Activated T-helper 9 cell treated with anti-CD3 and anti-CD28 coated beads, Interleukin-2, amount 50 U/mL, for 16 hours (primary cell): ENCODE results near the gene PTGIR.

Experiments
- DNase-seq: peaks from one replicate; pipeline ENCODE4 v3.0.0-alpha.2; 2020; ENCODE audit warnings: low read depth

Gene PTGIR

DNA sequence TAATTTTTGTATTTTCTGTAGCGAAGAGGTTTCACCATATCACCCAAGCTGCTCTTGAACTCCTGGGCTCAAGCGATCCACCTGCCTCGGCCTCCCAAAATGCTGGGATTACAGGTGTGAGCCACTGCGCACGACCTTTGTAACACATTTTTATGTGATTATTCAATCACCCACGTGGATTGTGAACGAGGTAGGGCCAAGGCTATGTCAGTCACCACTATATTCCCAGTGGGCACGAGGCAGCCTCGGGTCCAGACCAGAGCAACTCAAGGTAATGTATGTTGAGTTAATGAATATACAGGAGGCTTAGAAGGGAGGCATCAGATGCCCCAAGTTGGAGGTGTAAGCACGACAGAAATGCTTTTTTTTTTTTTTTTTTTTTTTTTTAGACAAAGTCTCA, 8.9 kb downstream of the PTGIR start:
- DNase-seq, result no peak

DNA sequence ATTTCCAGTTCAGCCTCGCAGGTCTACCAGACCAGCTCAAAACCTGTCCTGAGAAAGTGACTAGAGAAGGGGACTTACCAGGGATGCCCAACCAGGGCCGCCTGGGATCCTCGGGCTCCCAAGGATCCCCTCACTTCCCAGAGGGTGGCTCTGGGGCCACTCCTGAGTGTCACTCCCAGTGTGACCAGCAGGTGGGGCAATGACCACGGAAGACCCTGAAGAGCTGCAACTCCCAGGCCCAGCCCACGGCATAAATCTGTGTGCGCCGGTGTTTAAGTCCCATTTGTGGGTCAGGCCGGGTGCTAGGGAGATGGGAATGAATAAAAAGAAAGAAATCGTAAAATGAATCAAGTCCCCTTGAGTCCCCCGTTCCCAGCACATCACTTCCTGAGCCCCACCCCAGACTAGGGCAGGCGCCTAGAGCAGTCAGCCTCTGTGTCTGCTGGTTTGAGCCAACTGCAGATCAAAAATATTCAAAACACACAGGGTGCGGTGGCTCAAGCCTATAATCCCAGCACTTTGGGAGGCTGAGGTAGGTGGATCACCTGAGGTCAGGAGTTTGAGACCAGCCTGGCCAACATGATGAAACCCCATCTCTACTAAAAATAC, 10.7 kb downstream of the PTGIR start:
- peak; percentile 70 for DNase-seq

DNA sequence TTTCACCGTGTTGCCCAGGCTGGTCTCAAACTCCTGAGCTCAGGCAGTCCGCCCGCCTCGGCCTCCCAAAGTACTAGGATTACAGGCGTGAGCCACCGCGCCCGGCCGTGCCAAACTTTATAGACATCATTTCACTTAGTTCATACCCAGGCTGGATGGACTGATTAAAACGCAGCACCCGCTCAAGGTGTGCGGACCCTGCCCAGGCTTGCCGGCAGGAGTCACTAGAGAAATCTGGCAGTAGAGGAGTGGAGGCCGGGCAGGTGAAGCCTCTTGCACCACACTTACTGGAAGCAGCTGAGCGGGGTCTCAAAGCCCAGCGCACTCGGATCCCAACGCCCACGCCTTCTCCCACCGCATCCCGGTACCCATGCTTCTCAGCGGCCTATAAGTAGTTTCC, 11.4 kb downstream of the PTGIR start:
- no peak for DNase-seq

DNA sequence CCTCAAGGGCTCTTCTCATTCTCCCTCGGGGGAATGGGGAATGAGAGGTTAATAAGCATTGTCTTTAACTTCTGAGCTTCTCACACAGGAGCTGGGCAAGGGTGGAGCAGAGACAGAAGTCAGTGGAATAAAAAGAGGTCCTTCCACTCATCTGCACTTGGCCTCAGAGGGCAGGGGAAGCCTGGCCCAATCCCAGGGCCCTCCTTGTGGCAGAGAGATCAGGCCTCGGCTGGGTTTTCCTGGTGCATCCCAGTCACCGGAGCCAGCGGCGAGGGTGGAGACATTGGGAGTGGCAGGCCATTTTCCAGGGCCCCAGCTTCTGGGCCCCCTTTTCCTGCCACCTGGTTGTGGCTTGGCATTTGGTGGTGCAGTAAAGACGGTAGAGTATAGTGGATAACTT, 13.1 kb downstream of the PTGIR start:
- DNase-seq, result no peak

DNA sequence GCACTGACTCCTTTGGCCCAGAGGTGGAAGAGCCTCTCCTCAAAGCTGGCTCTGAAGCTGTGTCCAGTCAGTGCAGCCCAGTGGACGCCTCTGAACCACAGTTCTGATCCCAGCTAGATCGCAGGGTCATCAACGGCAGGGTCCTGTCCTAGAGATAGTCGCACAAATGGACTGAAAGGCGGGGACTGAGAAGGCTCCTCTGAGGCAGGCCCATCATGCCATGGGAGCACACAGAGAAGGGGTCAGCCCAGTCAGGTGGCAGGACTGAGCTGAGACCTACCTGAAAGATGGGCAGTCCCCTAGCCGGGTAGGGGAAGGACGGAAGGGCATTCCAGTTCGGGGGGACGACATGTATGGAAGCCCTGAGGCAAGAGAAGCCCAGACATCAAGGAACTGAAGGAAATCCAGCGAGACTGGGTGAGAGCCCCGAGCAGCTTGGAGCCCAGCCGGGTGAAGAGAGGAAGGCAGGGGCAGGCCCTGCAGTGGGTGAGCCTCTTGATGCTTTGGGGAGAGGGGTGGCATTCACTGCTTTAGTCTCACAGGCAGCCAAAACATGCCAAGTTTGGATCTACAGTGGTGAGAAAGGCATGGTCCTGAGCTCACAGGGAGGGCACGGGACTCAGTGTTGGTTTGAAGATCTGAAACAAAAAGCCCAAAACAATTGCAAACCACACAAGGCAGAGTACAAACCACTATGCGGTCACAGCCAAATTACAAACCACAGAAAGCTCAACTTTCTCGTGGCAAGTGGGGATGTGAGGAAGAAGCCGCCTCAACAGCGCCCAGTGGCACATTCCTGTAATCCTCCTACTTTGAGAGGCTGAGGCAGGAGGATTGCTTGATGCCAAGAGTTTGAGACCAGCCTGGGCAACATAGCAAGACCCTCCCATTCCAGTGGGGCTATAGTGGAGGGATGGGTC, 13.8 kb downstream of the PTGIR start:
- no peak for DNase-seq

DNA sequence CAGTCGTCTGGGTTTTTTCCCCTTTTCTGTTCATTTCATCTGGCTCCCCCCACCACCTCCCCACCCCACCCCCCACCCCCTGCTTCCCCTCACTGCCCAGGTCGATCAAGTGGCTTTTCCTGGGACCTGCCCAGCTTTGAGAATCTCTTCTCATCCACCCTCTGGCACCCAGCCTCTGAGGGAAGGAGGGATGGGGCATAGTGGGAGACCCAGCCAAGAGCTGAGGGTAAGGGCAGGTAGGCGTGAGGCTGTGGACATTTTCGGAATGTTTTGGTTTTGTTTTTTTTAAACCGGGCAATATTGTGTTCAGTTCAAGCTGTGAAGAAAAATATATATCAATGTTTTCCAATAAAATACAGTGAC, 14.5 kb downstream of the PTGIR start:
- DNase-seq, result no peak

DNA sequence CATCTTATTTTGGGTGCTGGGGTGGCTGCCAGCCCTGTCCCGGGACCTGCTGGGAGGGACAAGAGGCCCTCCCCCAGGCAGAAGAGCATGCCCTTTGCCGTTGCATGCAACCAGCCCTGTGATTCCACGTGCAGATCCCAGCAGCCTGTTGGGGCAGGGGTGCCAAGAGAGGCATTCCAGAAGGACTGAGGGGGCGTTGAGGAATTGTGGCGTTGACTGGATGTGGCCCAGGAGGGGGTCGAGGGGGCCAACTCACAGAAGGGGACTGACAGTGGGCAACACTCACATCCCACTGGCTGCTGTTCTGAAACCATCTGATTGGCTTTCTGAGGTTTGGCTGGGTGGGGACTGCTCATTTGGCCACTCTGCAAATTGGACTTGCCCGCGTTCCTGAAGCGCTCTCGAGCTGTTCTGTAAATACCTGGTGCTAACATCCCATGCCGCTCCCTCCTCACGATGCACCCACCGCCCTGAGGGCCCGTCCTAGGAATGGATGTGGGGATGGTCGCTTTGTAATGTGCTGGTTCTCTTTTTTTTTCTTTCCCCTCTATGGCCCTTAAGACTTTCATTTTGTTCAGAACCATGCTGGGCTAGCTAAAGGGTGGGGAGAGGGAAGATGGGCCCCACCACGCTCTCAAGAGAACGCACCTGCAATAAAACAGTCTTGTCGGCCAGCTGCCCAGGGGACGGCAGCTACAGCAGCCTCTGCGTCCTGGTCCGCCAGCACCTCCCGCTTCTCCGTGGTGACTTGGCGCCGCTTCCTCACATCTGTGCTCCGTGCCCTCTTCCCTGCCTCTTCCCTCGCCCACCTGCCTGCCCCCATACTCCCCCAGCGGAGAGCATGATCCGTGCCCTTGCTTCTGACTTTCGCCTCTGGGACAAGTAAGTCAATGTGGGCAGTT, 15.1 kb downstream of the PTGIR start:
- DNase-seq, result no peak

DNA sequence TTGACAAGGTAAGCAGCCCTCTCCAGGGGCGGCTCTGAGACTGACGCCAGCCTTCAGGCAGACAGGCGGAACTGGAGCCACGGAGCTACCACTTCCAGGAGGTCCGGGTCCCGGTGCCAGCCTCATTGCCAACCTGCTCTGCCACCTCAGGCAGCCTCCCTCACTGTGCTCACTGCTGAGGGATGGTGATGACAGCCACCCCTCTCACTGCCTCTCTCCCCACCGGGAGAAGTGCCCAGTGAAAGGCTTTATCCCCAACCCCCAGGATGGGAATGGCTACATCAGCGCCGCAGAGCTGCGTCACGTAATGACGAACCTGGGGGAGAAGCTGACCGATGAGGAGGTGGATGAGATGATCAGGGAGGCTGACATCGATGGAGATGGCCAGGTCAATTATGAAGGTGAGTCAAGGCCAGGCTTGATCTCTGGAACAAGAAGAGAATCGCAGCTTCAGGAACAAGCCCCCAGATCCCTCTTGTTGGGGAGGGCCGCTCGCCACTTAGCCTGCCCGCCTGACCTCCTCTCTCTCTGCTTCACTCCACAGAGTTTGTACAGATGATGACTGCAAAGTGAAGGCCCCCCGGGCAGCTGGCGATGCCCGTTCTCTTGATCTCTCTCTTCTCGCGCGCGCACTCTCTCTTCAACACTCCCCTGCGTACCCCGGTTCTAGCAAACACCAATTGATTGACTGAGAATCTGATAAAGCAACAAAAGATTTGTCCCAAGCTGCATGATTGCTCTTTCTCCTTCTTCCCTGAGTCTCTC, 16.1 kb downstream of the PTGIR start:
- DNase-seq, result no peak

DNA sequence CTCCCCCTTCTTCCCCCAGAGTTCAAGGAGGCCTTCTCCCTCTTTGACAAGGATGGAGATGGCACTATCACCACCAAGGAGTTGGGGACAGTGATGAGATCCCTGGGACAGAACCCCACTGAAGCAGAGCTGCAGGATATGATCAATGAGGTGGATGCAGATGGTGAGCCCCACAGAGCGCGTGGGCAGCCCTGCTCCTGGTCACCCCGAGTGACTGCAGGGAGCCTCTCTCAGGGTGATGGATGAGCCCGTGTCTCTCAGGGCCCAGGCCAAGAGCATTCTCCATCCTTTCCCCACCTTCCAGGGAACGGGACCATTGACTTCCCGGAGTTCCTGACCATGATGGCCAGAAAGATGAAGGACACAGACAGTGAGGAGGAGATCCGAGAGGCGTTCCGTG, 16.7 kb downstream of the PTGIR start:
- no peak for DNase-seq

DNA sequence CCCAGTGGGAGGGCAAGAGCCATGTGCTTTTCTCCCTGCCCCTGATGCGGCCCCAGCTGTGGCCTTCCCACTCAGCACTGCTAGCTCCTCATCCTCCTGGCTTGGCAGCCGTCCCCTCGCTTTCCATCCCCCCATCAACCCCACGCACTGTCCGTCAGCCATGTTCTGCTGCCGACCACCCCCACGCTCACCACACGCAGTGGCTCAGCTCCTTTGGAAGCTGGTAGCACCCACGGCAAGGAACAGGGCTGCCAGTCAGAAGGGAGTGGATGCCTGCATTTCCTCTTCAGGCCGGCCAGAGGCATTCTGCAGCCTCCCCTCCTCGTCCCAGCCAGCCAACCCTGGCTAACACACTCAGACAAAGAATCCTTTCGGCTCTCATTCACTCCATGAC, 17.4 kb downstream of the PTGIR start:
- no peak for DNase-seq

DNA sequence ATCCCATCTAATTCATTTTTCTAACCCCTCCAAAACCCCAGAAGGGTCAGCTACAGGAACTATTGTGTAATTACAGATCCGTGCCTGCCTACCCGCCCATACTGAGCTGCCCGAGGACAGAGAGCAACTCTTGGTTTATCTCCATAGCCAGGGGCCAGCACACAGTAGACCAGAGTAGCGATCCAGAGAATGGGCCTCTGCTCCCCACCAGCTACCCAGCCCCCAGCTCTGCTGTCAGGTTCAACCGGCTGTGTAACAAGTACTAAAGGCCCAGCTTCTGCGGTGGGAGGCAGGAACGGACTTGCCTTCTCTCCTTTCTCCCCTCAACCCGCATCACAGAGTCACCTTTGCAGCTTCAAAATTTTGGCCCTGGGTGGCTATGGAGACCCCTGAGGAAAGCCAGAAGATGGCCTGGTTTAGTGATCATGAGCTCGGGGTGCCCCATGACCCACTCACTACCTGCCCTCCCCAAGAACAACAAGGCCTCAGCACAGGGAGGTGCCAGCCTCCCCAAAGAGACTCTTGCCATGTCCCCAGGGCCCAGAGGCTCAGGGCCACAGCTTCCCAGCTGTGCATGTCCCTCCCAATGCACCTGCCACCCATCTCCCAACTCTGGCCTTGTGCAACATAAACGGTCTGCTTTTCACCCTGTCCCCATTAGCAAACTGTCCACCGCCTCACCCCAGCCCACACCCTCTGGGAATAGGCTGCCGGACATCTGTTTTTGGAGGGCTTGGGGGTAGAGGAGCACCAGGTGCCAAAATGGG, 18.0 kb downstream of the PTGIR start:
- DNase-seq, result no peak

DNA sequence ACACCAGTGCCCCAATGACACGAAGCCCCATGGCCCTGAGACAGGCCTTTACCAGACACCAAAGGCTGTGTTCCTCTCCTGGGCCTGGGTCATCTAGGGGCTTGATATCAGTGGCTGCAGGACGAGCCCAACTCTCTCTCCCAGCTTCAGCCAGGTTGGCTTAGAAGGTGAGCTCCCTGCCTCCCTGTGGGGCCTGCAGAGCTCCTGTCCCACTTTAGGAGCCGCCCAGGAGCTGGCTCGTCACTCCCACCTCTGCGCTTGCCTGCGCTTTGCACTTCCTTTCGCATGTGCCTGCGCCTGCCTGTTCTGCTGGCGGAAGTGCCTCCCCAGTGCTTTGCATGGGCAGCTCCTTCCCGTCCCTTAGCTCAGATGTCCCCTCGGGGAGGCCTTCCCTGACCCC, 18.9 kb downstream of the PTGIR start:
- DNase-seq, result no peak

DNA sequence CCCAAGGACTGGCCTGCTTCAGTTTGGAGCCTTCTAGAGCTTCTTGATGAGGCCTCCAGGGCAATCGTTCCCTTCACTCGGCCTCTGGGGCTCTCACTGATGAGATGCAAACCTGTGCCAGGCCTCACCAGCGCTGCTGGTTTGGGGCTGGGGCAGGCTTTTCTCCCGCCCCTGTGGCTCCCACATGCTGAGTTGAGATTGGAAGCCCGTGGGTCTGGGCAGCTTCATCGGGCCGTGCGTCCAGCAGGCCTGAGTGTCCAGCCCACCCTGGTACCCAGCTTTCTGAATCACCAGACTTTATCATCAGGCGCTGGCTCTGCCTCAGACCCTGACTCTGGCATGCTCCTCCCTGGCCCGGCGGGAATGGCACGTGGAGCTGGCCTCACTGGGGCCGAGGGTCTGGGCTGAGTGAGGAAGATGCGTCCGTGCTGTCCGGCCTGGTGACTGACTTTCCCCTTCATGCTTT, 19.5 kb downstream of the PTGIR start:
- DNase-seq, result no peak

DNA sequence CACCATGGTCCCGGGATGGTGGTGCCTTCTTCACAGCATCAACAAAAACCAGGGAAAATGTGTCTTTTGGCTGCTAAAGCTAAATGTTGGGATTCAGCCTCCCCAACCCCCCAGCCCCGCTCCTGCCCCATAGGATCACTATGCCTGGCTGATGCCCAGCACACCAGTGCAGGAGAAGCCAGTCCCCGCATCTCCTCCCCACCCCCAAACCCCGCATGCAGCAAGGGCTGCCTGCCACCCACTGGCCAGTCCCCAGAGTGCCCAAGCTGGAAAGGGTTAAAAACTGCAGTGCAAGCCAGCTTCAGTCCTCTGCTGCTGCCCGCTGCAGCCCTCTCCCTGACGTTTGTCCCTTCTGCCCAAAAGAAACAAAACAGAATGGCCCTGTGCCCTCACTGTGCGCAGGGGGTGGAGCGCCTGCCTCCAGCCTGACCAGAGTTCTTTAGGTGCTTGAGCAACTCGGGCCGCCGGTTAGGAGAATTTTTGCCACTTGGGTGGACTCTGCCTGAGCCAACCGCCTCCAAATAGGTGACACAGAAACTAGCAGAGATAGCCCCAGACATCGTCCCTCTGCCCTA, 20.0 kb downstream of the PTGIR start:
- no peak for DNase-seq

DNA sequence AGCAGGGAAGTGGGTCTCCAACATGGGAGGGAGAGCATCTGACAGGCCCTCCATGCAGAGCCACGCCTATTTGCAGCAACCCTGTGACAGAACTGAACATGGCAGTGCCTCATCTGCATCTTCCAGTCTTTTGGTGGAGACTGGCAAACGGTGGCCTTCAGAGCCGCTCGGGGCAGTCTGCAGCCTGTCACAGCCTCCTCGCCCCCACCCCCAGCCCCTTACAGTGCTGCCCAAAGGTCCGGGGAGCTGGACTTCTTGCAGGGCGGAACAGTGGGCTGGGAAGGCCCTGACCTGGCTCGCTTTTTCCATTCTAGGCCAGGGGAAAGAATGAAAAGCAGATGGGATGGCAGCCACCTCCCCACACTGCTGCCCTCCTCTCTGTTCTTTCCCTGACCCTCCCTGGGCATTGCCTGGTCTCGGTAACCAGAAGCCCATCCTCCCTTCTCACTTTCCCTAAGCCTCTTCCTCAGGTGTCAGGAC, 21.1 kb downstream of the PTGIR start:
- no peak for DNase-seq

DNA sequence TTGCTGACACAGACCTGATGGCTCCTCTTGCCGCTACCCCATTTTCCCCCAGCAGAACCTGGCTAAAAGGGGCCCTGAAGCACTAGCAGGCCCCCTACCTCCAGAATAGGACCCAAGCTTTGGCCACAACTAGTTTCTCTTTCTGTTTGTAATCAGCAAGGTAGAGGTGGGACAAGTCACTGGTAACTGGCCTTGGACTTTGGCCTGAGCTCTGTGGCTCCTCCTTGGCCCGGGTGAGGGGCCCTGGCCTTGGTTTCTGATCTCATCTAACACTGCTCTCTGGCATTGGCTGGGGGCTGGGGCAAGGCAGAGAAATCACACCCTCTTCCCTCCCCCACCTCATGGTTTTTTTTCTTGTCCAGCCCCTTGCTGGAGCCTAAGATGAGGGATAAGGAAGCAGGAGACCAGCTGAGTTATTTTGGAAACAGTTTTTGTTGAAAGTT, 21.7 kb downstream of the PTGIR start:
- no peak for DNase-seq

DNA sequence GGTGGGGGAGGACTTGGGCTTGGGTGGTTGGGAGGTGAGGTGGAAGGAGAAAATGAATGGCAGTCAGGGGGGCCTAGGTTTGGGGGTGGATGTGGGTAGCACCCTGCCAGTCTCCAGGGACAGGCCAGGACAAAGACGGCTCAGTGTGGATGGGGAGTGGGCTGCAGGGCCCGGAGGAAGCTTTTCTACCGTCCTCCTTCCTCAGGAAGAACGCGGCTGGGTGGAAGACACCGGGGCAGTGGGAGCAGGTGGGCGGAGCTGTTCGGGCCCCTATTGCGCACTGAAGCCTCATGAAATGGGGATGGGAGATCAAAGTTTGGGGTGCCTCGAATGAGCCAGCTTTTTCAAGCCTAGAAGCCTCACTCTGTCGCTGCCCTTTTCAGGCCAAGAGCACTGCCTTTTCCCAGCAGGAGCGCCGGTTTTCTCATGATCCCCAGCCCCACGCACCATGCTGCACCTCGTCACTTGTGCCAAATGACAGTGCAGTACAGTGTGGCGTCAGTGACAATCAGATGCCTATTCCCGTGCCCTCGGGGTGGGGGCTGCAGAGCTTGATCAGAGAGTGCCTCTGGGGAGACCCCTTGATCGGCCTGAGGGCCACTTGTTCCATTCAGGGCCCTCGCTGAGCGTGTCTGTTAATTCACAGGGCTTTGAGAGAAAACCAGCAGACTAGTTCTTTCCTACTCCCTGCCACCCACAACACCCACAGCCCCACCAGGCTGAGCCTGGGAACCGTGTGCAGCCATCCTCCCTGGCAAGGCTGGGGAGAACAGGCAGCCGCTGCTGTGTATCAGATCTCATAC, 22.3 kb downstream of the PTGIR start:
- peak; percentile 45 for DNase-seq

DNA sequence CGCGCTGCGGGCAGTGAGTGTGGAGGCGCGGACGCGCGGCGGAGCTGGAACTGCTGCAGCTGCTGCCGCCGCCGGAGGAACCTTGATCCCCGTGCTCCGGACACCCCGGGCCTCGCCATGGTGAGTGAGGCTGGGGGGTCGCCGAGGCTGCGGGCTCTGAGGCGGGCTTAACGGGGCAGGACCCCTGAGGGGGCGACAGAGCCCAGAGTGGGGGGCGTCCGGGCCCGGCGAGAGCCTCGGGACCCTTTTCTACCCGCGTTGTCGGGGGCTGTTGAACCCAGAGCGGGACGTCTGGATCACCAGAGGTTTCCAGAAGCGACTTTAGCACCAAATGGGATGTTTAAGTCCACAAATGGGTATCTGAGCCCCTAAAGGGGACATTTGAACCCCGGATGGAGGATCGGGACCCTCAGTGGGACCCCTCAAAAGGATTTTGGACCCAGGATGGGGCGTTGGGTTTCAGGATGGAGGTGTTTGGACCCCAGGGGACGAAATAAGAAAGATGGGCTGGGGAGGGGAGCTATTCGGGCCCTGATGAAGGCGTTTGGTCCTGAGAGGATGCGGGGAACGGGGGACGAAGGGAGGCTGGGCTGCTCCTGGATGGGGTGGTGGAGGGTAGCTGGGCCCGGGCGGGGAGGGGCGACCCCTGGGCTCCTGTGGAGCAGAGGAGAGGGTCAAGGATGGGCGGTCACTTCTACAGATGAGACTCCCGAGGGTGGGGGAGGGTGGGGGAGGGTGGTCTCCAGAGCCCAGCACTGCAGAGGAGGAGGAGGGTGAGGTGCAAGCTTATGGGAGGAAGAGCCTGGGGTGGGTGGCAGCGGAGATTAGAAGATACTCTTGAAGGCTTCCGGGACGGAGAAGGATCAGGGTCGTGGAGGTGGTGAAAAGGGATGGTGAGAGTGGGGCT, 23.3 kb downstream of the PTGIR start, which contains the start of gene CALM3:
CALM3 (plus strand) TSS at position 13 of the 907 bp plus-strand sequence; CDS start at position 118, 105 bp downstream.
- no peak for DNase-seq
